WI38 (cell line): ENCODE data around the gene EXOG.

ENCODE experiments used
- H3K4me3 ChIP-seq: 2 replicates; pipeline ENCODE4 v1.5.1; 2011; ENCODE audit warnings: low read depth, mild to moderate bottlenecking, control low read depth, low read length
- CTCF ChIP-seq: IDR thresholded peaks from 2 replicates; pipeline ENCODE4 v1.5.1; 2012; ENCODE audit warnings: low read depth, mild to moderate bottlenecking, control low read depth, low read length

The EXOG gene

GRCh38 chr3:38553071-38553470 lies 56.9 kb downstream of the EXOG start:
- TF ChIP-seq CTCF = no peak

GRCh38 chr3:38554127-38554827 lies 58.1 kb downstream of the EXOG start:
- no peak for TF ChIP-seq CTCF
- H3K4me3 ChIP-seq = no peak overlapping the region

More at GRCh38 chr3:38553071-38553470, 56.9 kb downstream of the EXOG start:
- H3K4me3 ChIP-seq = no peak overlapping the region

GRCh38 chr3:38555149-38555840 lies 59.2 kb downstream of the EXOG start:
- no peak overlapping the region for H3K4me3 ChIP-seq
- no peak for TF ChIP-seq CTCF

- H3K4me3 ChIP-seq = no peak overlapping the region
- TF ChIP-seq CTCF = no peak
Observed at GRCh38 chr3:38555926-38556325, 59.8 kb downstream of the EXOG start.

GRCh38 chr3:38556640-38557358 lies 60.7 kb downstream of the EXOG start:
- no peak for TF ChIP-seq CTCF
- H3K4me3 ChIP-seq = no peak overlapping the region

- TF ChIP-seq CTCF = no peak
- H3K4me3 ChIP-seq = no peak overlapping the region
Observed at GRCh38 chr3:38558864-38559263, 62.7 kb downstream of the EXOG start.

GRCh38 chr3:38560284-38560683 lies 64.1 kb downstream of the EXOG start:
- no peak; the same call in 1 of the 2 replicates for TF ChIP-seq CTCF
- no peak overlapping the region for H3K4me3 ChIP-seq
